NCI-H128 (cell line): ENCODE measurements around the gene SYCP2.
"Not testable (repeated sequence)": the region's sequence is repeated elsewhere in the genome, so short reads cannot be mapped to it uniquely, and the experiment has no call there.

ENCODE experiments used
- DNase-seq: peaks from one replicate; lab custom pipeline; 2025; ENCODE audit not compliant: unreplicated experiment; lab: John Stamatoyannopoulos, UW

Gene SYCP2

GRCh38 chr20:59933296-59933848 lies at the start of gene SYCP2:
TSS of gene SYCP2 (minus strand) at chr20:59933637. CDS start at chr20:59922413, 11,224 bp downstream.
- DNase-seq, result no peak

- DNase-seq, result no peak
Measured at GRCh38 chr20:59983076-59983475, 49.6 kb upstream of the SYCP2 start.

GRCh38 chr20:59977086-59977485 lies 43.6 kb upstream of the SYCP2 start:
- DNase-seq, result no peak

- no peak for DNase-seq
Measured at GRCh38 chr20:59976156-59976782, 42.8 kb upstream of the SYCP2 start.

GRCh38 chr20:59972037-59972801 lies 38.8 kb upstream of the SYCP2 start:
- DNase-seq, result no peak

- DNase-seq, result no peak
Measured at GRCh38 chr20:59971428-59971827, 38.0 kb upstream of the SYCP2 start.

- no peak for DNase-seq
Measured at GRCh38 chr20:59966428-59966827, 33.0 kb upstream of the SYCP2 start.

GRCh38 chr20:59962155-59962554 lies 28.7 kb upstream of the SYCP2 start:
- no peak for DNase-seq

GRCh38 chr20:59961423-59961822 lies 28.0 kb upstream of the SYCP2 start:
- DNase-seq, result no peak

- no peak for DNase-seq
Measured at GRCh38 chr20:59958626-59959025, 25.2 kb upstream of the SYCP2 start.

GRCh38 chr20:59958123-59958522 lies 24.7 kb upstream of the SYCP2 start, which contains the start of gene CDH26:
TSS of gene CDH26 (plus strand) at chr20:59958423. CDS start at chr20:59958727, 304 bp downstream.
- DNase-seq, result no peak

GRCh38 chr20:59957568-59957967 lies 24.1 kb upstream of the SYCP2 start:
- not testable (repeated sequence) for DNase-seq

- DNase-seq, result no peak
Measured at GRCh38 chr20:59955131-59955796, 21.8 kb upstream of the SYCP2 start.

GRCh38 chr20:59954718-59955117 lies 21.3 kb upstream of the SYCP2 start:
- DNase-seq, result no peak

GRCh38 chr20:59949911-59950310 lies 16.5 kb upstream of the SYCP2 start:
- no peak for DNase-seq

GRCh38 chr20:59948828-59949720 lies 15.6 kb upstream of the SYCP2 start:
- DNase-seq, result no peak

GRCh38 chr20:59948212-59948611 lies 14.8 kb upstream of the SYCP2 start:
- DNase-seq, result no peak

- DNase-seq, result no peak
Measured at GRCh38 chr20:59947376-59947775, 13.9 kb upstream of the SYCP2 start.

- DNase-seq, result no peak
Measured at GRCh38 chr20:59945731-59946130, 12.3 kb upstream of the SYCP2 start.

GRCh38 chr20:59945175-59945574 lies 11.7 kb upstream of the SYCP2 start:
- DNase-seq, result no peak

GRCh38 chr20:59944726-59945125 lies 11.3 kb upstream of the SYCP2 start:
- no peak for DNase-seq
